A673 (cell line): ENCODE measurements around the gene ST7. TPM values are rescaled to one million over a fixed set of nuclear protein-coding genes. Genes with fewer than 3 reads are reported as not detected.

Source experiments
- BruUV-seq: library from RNA; stranded (reverse); fragments of 400-500 nt; replicated peaks from 2 replicates; lab custom pipeline; 2021; lab: Mats Ljungman, UMichigan
- CTCF ChIA-PET: fragments of 300-600 bp; sonication (Branson Sonifier 250); formaldehyde crosslinking; loops from one replicate; lab custom pipeline; 2022; ENCODE audit warnings: antibody characterized with exemption; lab: Charles Lee
- POLR2A ChIA-PET: fragments of 300-600 bp; sonication (Branson Sonifier 250); formaldehyde crosslinking; loops from one replicate; lab custom pipeline; 2022; ENCODE audit warnings: antibody characterized with exemption; ENCODE audit not compliant: low non-redundant PET; lab: Charles Lee
- DNase-seq: peaks from one replicate; pipeline ENCODE4 v3.0.0-alpha.2; 2015; ENCODE audit warnings: low spot score
- H3K27ac ChIP-seq: fragments of 200-600 bp; sonication (generic); 2 replicates; pipeline ENCODE4 v1.5.1; 2016; ENCODE audit warnings: mixed run types, low read depth, mild to moderate bottlenecking, mixed read lengths, antibody characterized with exemption, low read length; ENCODE audit not compliant: poor library complexity, severe bottlenecking
- H3K27me3 ChIP-seq: fragments of 200-600 bp; sonication (generic); replicated peaks from 2 replicates; pipeline ENCODE4 v1.6.1; 2017; ENCODE audit warnings: mixed run types, low read depth, mild to moderate bottlenecking, mixed read lengths, antibody characterized with exemption, low read length; ENCODE audit not compliant: insufficient read depth, poor library complexity
- H3K36me3 ChIP-seq: fragments of 200-600 bp; sonication (generic); 2 replicates; pipeline ENCODE4 v1.6.1; 2016; ENCODE audit warnings: mixed run types, mild to moderate bottlenecking, mixed read lengths, antibody characterized with exemption, low read length; ENCODE audit not compliant: insufficient read depth, poor library complexity, severe bottlenecking
- H3K4me1 ChIP-seq: fragments of 200-600 bp; sonication (generic); 2 replicates; pipeline ENCODE4 v1.6.1; 2017; ENCODE audit warnings: mixed run types, mild to moderate bottlenecking, mixed read lengths, antibody characterized with exemption, low read length; ENCODE audit not compliant: insufficient read depth, poor library complexity, severe bottlenecking
- H3K4me3 ChIP-seq: fragments of 200-600 bp; sonication (generic); 2 replicates; pipeline ENCODE4 v1.5.1; 2016; ENCODE audit warnings: low read depth, mixed run types, mild to moderate bottlenecking, mixed read lengths, low read length; ENCODE audit not compliant: poor library complexity, severe bottlenecking
- H3K9me3 ChIP-seq: fragments of 200-600 bp; sonication (generic); 2 replicates; pipeline ENCODE4 v1.6.1; 2016; ENCODE audit warnings: mixed run types, low read depth, mild to moderate bottlenecking, mixed read lengths, antibody characterized with exemption, low read length; ENCODE audit not compliant: poor library complexity, severe bottlenecking
- CTCF ChIP-seq: fragments of 300-800, 200-600 bp; sonication (generic); conservative IDR thresholded peaks from 2 replicates; pipeline ENCODE4 v1.5.1; 2017; ENCODE audit warnings: low read depth, mild to moderate bottlenecking, antibody characterized with exemption, low read length, moderate library complexity, mixed read lengths
- EZH2 ChIP-seq: fragments of 200-600 bp; sonication (generic); IDR thresholded peaks from 2 replicates; pipeline ENCODE4 v1.6.1; 2017; ENCODE audit warnings: borderline replicate concordance, low read depth, mild to moderate bottlenecking, mixed read lengths, antibody characterized with exemption, low read length; ENCODE audit not compliant: poor library complexity, severe bottlenecking
- intact Hi-C: fragments of 100-400 bp; cut with micrococcal nuclease; formaldehyde crosslinking; loops from one replicate; pipeline ENCODE4 v1.10.0; 2022; ENCODE audit not compliant: unreplicated experiment
- total RNA-seq: library from RNA; stranded (reverse); gene quantifications from 2 replicates; pipeline ENCODE4 v1.2.3, GENCODE V29; 2021

The ST7 gene
- total RNA-seq, 1 experiment from 2014 or later: 24.3 TPM

- POLR2A ChIA-PET: interaction anchor here (0.7 kb wide), 1 partner anchor 70 kb away, joined by 20 read pairs; no protein-coding TSS in a partner anchor
- no peaks in the 10 kb centered on the region for H3K27me3 ChIP-seq
- H3K27ac ChIP-seq: no peak overlapping the region
- no TSS peak for BruUV-seq
- CTCF ChIA-PET: no interaction called here
- no peaks in the 10 kb centered on the region for H3K9me3 ChIP-seq
- H3K36me3 ChIP-seq: no peaks in the 10 kb centered on the region
- H3K4me3 ChIP-seq: no peak overlapping the region
- intact Hi-C loops: no loop called here
- no peaks in the 10 kb centered on the region for H3K4me1 ChIP-seq
- TF ChIP-seq EZH2: no peak
- no peak for TF ChIP-seq CTCF
- no peak for DNase-seq
Observed at GRCh38 chr7:117152213-117153007, 199.1 kb downstream of the ST7 start.

GRCh38 chr7:117153016-117153545, 199.8 kb downstream of the ST7 start:
- ChIA-PET POLR2A (no interaction called here), CTCF (no interaction called here)
- H3K9me3 ChIP-seq: no peaks in the 10 kb centered on the region
- H3K27me3 ChIP-seq: no peaks in the 10 kb centered on the region
- no peaks in the 10 kb centered on the region for H3K36me3 ChIP-seq
- no TSS peak for BruUV-seq
- no peak for DNase-seq
- H3K4me1 ChIP-seq: no peaks in the 10 kb centered on the region
- intact Hi-C loops: no loop called here
- no peak overlapping the region for H3K27ac ChIP-seq
- no peak for TF ChIP-seq CTCF
- H3K4me3 ChIP-seq: no peak overlapping the region

- CTCF ChIA-PET: no interaction called here
- intact Hi-C loops: no loop called here
- Histone ChIP-seq H3K27ac (no peak overlapping the region), H3K27me3 (no peaks in the 10 kb centered on the region), H3K36me3 (no peaks in the 10 kb centered on the region), H3K4me3 (no peak overlapping the region), H3K4me1 (no peaks in the 10 kb centered on the region), H3K9me3 (no peaks in the 10 kb centered on the region)
- BruUV-seq: no TSS peak
- TF ChIP-seq CTCF: no peak
- TF ChIP-seq EZH2: no peak
- POLR2A ChIA-PET: no interaction called here
- DNase-seq: no peak
Observed at GRCh38 chr7:117154721-117155120, 201.4 kb downstream of the ST7 start.
